ENCODE results near the gene FAM83B.

The FAM83B gene

GRCh38 chr6:54980511-54981275, 134.1 kb downstream of the FAM83B start:
- peak; percentile 53 for DNase-seq (ENCODE audit: low read depth)

GRCh38 chr6:54981276-54981609, 134.7 kb downstream of the FAM83B start:
- no peak for DNase-seq (ENCODE audit: low read depth)

- peak; percentile 6 for DNase-seq (ENCODE audit: low read depth)
Measured at GRCh38 chr6:54981647-54982046, 135.1 kb downstream of the FAM83B start.

GRCh38 chr6:54987633-54988290, 141.2 kb downstream of the FAM83B start:
- no peak for DNase-seq (ENCODE audit: low read depth)

GRCh38 chr6:54988576-54988975, 142.0 kb downstream of the FAM83B start:
- DNase-seq (ENCODE audit: low read depth): no peak

- DNase-seq (ENCODE audit: low read depth): no peak
Measured at GRCh38 chr6:54990001-54990400, 143.4 kb downstream of the FAM83B start.
